ENCODE results near the gene ATP10B. TPM values are rescaled to one million over a fixed set of nuclear protein-coding genes. Genes with fewer than 3 reads are reported as not detected.
A peak's percentile ranks its signal among the peaks of the same experiment; 100 is the strongest.
"Not testable (repeated sequence)": the region's sequence is repeated elsewhere in the genome, so short reads cannot be mapped to it uniquely, and the experiment has no call there.

Gene ATP10B
- total and polyA plus RNA-seq, 2 experiments from 2014 or later = 2.7 to 5.1 TPM

DNA sequence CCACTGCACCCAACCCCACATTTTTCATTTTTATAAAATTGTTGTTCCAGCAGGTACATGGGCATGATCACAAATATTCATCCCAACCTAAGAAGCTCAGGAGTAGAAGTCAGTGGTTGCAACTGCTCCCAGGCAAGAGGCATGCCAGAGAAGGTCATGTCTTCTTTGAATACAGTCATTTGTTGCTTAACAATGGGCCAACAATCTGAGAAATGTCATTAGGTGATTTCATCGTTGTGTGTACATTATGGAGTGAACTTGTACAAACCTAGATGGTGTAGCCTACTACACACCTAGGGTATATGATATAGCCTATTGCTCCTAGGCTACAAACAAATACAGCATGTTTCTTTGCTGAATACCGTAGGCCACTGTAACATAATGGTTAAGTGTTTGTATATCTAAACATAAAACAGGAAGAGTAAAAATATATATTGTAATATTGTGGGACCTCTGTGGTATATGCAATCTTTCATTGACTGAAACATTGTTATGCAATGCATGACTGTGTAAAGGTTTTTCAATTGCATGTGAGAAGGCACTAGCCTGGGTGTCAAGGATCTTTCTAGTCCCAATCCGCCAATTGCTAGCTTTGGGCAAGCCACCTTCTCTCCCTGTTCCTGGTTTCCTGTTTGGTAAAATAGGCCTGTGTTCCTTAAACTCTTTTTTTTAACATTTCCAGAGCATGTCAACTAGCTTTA lies 27.6 kb downstream of the ATP10B start:
- Histone ChIP-seq H3K9me3 (ENCODE audit: low read depth) (no peaks in the 10 kb centered on the region), H3K4me2 (no peak overlapping the region), H2AFZ (no peak overlapping the region), H3K9me2 (replicated peaks; ENCODE audit: insufficient read depth) (no peaks in the 10 kb centered on the region), H3K27ac (no peak overlapping the region), H3K79me2 (no peaks in the 10 kb centered on the region), H4K20me1 (ENCODE audit: insufficient read depth, poor library complexity, severe bottlenecking) (no peaks in the 10 kb centered on the region), H3K4me1 (ENCODE audit: insufficient read depth) (no peaks in the 10 kb centered on the region), H3K36me3 (replicated peaks; ENCODE audit: insufficient read depth, low read depth) (no peaks in the 10 kb centered on the region), H3K4me3 (no peak overlapping the region), H3K27me3 (no peaks in the 10 kb centered on the region)
- WGBS (ENCODE audit: low lambda C conversion rate, missing lambda C conversion rate) = 95% methylated on average over 3 of the region's 3 CpGs
- no peak for DNase-seq (ENCODE audit: low spot score)
- TF ChIP-seq, protein P1, sequence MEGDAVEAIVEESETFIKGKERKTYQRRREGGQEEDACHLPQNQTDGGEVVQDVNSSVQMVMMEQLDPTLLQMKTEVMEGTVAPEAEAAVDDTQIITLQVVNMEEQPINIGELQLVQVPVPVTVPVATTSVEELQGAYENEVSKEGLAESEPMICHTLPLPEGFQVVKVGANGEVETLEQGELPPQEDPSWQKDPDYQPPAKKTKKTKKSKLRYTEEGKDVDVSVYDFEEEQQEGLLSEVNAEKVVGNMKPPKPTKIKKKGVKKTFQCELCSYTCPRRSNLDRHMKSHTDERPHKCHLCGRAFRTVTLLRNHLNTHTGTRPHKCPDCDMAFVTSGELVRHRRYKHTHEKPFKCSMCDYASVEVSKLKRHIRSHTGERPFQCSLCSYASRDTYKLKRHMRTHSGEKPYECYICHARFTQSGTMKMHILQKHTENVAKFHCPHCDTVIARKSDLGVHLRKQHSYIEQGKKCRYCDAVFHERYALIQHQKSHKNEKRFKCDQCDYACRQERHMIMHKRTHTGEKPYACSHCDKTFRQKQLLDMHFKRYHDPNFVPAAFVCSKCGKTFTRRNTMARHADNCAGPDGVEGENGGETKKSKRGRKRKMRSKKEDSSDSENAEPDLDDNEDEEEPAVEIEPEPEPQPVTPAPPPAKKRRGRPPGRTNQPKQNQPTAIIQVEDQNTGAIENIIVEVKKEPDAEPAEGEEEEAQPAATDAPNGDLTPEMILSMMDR (IDR thresholded peaks at IDR 0.05; ENCODE audit: poor library complexity) = no peak
- TF ChIP-seq EZH2 (IDR thresholded peaks at IDR 0.05; ENCODE audit: borderline replicate concordance) (no peak), EZH2phosphoT487 (IDR thresholded peaks at IDR 0.05; ENCODE audit: low read depth, severe bottlenecking, unreplicated experiment) (no peak)

DNA sequence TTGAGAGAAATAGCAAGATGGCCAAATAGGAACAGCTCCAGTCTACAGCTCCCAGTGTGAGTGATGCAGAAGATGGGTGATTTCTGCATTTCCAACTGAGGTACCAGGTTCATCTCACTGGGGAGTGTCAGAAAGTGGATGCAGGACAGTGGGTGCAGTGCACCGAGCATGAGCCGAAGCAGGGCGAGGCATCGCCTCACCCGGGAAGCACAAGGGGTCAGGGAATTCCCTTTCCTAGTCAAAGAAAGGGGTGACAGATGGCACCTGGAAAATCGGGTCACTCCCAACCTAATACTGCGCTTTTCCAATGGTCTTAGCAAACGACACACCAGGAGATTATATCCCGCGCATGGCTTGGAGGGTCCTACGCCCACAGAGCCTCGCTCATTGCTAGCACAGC lies 39.0 kb downstream of the ATP10B start:
- H3K36me3 ChIP-seq (replicated peaks; ENCODE audit: insufficient read depth, low read depth); H3K27me3 ChIP-seq; H4K20me1 ChIP-seq (ENCODE audit: insufficient read depth, poor library complexity, severe bottlenecking); H3K4me2 ChIP-seq; H3K27ac ChIP-seq; H3K4me1 ChIP-seq (ENCODE audit: insufficient read depth); H3K79me2 ChIP-seq; H3K4me3 ChIP-seq; H3K9me2 ChIP-seq (replicated peaks; ENCODE audit: insufficient read depth); DNase-seq (ENCODE audit: low spot score); H2AFZ ChIP-seq; H3K9me3 ChIP-seq (ENCODE audit: low read depth): not testable (repeated sequence)
- 97% methylated on average over 12 of the region's 12 CpGs for WGBS (ENCODE audit: low lambda C conversion rate, missing lambda C conversion rate)

DNA sequence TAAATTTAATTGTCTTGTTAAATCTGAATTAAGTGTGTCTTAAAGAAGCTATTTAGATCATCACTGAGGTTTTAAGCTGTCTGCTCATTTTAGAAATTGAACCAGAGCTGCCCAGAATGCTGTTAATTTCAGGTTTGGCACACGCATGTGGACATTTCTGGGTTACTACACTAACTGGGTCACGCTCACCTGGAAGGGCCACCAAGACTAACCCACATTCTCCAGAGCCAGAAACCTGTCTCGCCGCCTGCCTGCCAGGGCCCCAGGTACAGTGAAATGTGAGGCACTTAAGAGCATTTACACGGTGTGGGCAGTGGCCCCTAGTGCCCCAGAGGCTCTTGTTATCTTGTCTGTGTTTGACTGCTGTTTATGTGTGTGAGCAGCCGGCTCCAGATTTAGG lies 46.6 kb downstream of the ATP10B start:
- H4K20me1 ChIP-seq (ENCODE audit: insufficient read depth, poor library complexity, severe bottlenecking) = no peaks in the 10 kb centered on the region
- DNase-seq (ENCODE audit: low spot score) = no peak
- no peak overlapping the region for H2AFZ ChIP-seq
- TF ChIP-seq, protein P1 (IDR thresholded peaks at IDR 0.05; ENCODE audit: poor library complexity) = no peak
- TF ChIP-seq EZH2phosphoT487 (IDR thresholded peaks at IDR 0.05; ENCODE audit: low read depth, severe bottlenecking, unreplicated experiment) (no peak), EZH2 (IDR thresholded peaks at IDR 0.05; ENCODE audit: borderline replicate concordance) (no peak)
- H3K27ac ChIP-seq = no peak overlapping the region
- no peaks in the 10 kb centered on the region for H3K9me2 ChIP-seq (replicated peaks; ENCODE audit: insufficient read depth)
- 61% methylated on average over 6 of the region's 6 CpGs for WGBS (ENCODE audit: low lambda C conversion rate, missing lambda C conversion rate)
- H3K4me3 ChIP-seq = no peak overlapping the region
- no peaks in the 10 kb centered on the region for H3K27me3 ChIP-seq
- no peak overlapping the region for H3K4me2 ChIP-seq
- H3K4me1 ChIP-seq (ENCODE audit: insufficient read depth) = no peaks in the 10 kb centered on the region
- H3K9me3 ChIP-seq (ENCODE audit: low read depth) = no peaks in the 10 kb centered on the region
- H3K79me2 ChIP-seq = no peaks in the 10 kb centered on the region
- no peaks in the 10 kb centered on the region for H3K36me3 ChIP-seq (replicated peaks; ENCODE audit: insufficient read depth, low read depth)

GRCh38 chr5:160802592-160802991 lies 49.4 kb downstream of the ATP10B start:
- Histone ChIP-seq H3K4me2 (no peak overlapping the region), H3K9me3 (ENCODE audit: low read depth) (no peaks in the 10 kb centered on the region), H3K9me2 (replicated peaks; ENCODE audit: insufficient read depth) (no peaks in the 10 kb centered on the region), H3K4me1 (ENCODE audit: insufficient read depth) (no peaks in the 10 kb centered on the region), H3K36me3 (replicated peaks; ENCODE audit: insufficient read depth, low read depth) (no peaks in the 10 kb centered on the region), H3K27me3 (no peaks in the 10 kb centered on the region), H2AFZ (no peak overlapping the region), H3K27ac (no peak overlapping the region), H3K79me2 (no peaks in the 10 kb centered on the region), H3K4me3 (no peak overlapping the region), H4K20me1 (ENCODE audit: insufficient read depth, poor library complexity, severe bottlenecking) (no peaks in the 10 kb centered on the region)
- WGBS (ENCODE audit: low lambda C conversion rate, missing lambda C conversion rate) = 45% methylated on average over 2 of the region's 2 CpGs
- peak; percentile 51 for DNase-seq (ENCODE audit: low spot score)
- no peak for TF ChIP-seq EZH2 (IDR thresholded peaks at IDR 0.05; ENCODE audit: borderline replicate concordance)
- TF ChIP-seq, protein P1 (IDR thresholded peaks at IDR 0.05; ENCODE audit: poor library complexity) = peak; percentile 55

Measured in hepatocyte (in vitro differentiated cells).